Heart right ventricle (tissue), 16 donors: Measurements from ENCODE around the gene FLT4. TPM values are rescaled to one million over a fixed set of nuclear protein-coding genes. Genes with fewer than 3 reads are reported as not detected.

Experiments used
- ATAC-seq, 8 donors: fragments of 200-7000 bp; cut with Tn5 transposase; one replicate each; pipeline ENCODE4 v1.9.1; 2020; ENCODE audit warnings: mild to moderate bottlenecking in 8 of 8, moderate library complexity in 8 of 8, moderate number of reproducible peaks in 1 of 8
- DNase-seq, 2 donors: peaks; one replicate each; pipeline ENCODE4 v3.0.0-alpha.2; 2020
- H3K27ac ChIP-seq, 10 donors: fragments of 200-600 bp; sonication (generic) in 2 of 10; one replicate each; pipeline versions ENCODE4 v1.5.0 to v1.8.0; 2020 to 2022; ENCODE audit warnings: mild to moderate bottlenecking in 3 of 10
- H3K27me3 ChIP-seq, 7 donors: fragments of 200-600 bp; one replicate each; pipeline ENCODE4 v1.8.0; 2021 to 2022; ENCODE audit warnings: mild to moderate bottlenecking in 2 of 7
- H3K36me3 ChIP-seq, 9 donors: fragments of 200-600 bp; sonication (generic) in 1 of 9; one replicate each; pipeline versions ENCODE4 v1.5.0 to v1.8.0; 2020 to 2022; ENCODE audit warnings: mild to moderate bottlenecking in 2 of 9
- H3K4me1 ChIP-seq, 9 donors: fragments of 200-600 bp; sonication (generic) in 1 of 9; one replicate each; pipeline versions ENCODE4 v1.5.0 to v1.8.0; 2020 to 2022; ENCODE audit warnings: mild to moderate bottlenecking in 4 of 9
- H3K4me3 ChIP-seq, 10 donors: fragments of 200-600 bp; sonication (generic) in 2 of 10; one replicate each; pipeline versions ENCODE4 v1.5.0 to v1.8.0; 2020 to 2022; ENCODE audit warnings: mild to moderate bottlenecking in 7 of 10, moderate library complexity in 2 of 10
- H3K9me3 ChIP-seq, 11 donors: fragments of 200-600 bp in 10 of 11; sonication (generic) in 2 of 11; one replicate each; pipeline versions ENCODE4 v1.5.0 to v1.8.0; 2013 to 2022; ENCODE audit warnings: mild to moderate bottlenecking in 2 of 11, control low read depth in 1 of 11, moderate library complexity in 1 of 11
- CTCF ChIP-seq, 9 donors: fragments of 200-600 bp; sonication (generic) in 2 of 9; IDR thresholded peaks; one replicate each; pipeline versions ENCODE4 v1.5.0 to v1.8.0; 2021 to 2022; ENCODE audit warnings: antibody characterized with exemption in 9 of 9, mild to moderate bottlenecking in 5 of 9, moderate library complexity in 1 of 9
- WGBS, 2 donors: extraction: QIAGEN DNeasy Blood & Tissue Kit; methylation state at CpG; one replicate each; pipeline ENCODE4 v1.1.7; 2013; ENCODE audit warnings: inconsistent platforms in 1 of 2; 5-methylcytosine and 5-hydroxymethylcytosine counted together
- intact Hi-C, 10 donors: fragments of 100-400 bp; cut with DNase I; formaldehyde crosslinking; loops; one replicate each; pipeline versions ENCODE4 v1.11.1 to v1.14.2; 2022
- polyA plus RNA-seq, 2 donors: library from polyadenylated mRNA; stranded (reverse); fragments of 200-250 nt; gene quantifications; one replicate each; pipeline ENCODE4 v1.2.3, GENCODE V29; 2013
- total RNA-seq, 10 donors: library from RNA; stranded (reverse); fragmentation: NEBNext Ultra II Directional in 3 of 10; extraction: Animal tissue kit (Norgen Biotek cat#: 25700) in 3 of 10; gene quantifications; one replicate each; pipeline versions ENCODE4 v1.2.1 to v1.2.4, GENCODE V29; 2021 to 2023
- donor health status: Arrhythmogenic right ventricular cardiomyopathy.
- donor health status: ischemic (EF 13 %, LVEDD 7.1; RV severe dilation, severe dysfunction).
- donor health status: healthy with polysubstance abuse.
- donor health status: DM: no; HTN: yes; CAD: no.
- donor health status: DM: no; HTN: no; CAD: no.
- donor health status: ischemic (EF 25% LVEDD 6.9; RV normal size, moderate dysfunction).
- donor health status: ischemic (EF 25% LVEDD 5.7; RV mildly dilated, moderate dysfunction).
- donor health status: healthy.
- donor health status: DM: yes; HTN: yes; CAD: no.
- donor health status: Ischemic cardiomyopathy.
- donor health status: ischemic (EF 35%, LVEDD 5.7; RV mildly dilated, moderate dysfunction).
- donor health status: nonischemic (EF 11% LVEDD 7.7; RV severe dilation, severe dysfunction).
- donor health status: DM: yes; HTN: yes; CAD: no.
- donor health status: PGD.
- donor health status: ischemic (EF 29% LVEDD 5.4; RV normal size, mild dysfunction).
- donor health status: nonischemic (EF 23%, LVEDD 6.1; RV moderate dilation, normal function).

Gene FLT4
- total and polyA plus RNA-seq, 12 donors = 3.8 to 10.8 (median 6.3) TPM

DNA sequence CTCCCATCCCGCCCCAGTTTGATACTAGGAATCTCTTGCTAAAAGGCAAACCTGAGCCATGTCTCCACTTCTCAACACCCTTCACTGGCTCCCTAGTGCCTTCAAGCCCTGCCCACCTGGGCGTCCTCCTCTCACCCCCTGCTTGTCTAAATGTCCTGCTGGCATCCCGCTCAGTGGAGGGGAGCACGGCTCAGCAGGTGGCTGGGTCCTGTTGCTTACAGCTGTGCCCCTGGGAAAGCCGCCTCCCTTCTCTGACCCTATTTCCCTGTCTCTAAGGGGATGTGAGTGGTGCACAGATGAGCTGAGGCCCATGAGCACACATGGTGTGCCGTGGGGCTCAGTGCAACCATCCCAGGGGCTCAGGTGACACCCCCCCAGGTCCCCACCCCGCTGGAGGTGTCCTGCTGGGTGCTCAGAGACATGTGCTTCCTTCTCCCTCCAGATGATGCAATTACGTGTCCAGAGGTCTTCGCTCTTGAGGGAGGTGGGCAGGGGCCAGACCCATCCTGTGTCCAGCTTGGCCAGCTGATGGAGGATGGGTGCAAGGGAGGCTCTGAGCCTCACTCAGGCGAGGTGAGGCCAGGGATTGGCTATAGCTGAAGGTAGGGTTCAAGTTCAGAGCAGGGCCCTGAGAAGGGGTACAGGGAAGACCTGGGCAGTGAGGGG lies 24.1 kb downstream of the FLT4 start:
- intact Hi-C loops = no loop called here
- no peak overlapping the region for H3K27ac ChIP-seq
- H3K9me3 ChIP-seq = no peaks in the 10 kb centered on the region
- DNase-seq (no peak), ATAC-seq (no peak)
- no peak for TF ChIP-seq CTCF (IDR thresholded peaks at IDR 0.05)
- H3K4me3 ChIP-seq = no peak overlapping the region
- H3K27me3 ChIP-seq = peaks cover 0 to 11% (median under 1%) of the 10 kb centered on the region in 7 donors
- 81% methylated on average over 10 of the region's 10 CpGs for WGBS, 2 donors
- peaks cover 0 to 23% (median 9%) of the 10 kb centered on the region in 9 donors for H3K4me1 ChIP-seq
- H3K36me3 ChIP-seq = peaks cover 0 to 17% (median 0%) of the 10 kb centered on the region in 9 donors

DNA sequence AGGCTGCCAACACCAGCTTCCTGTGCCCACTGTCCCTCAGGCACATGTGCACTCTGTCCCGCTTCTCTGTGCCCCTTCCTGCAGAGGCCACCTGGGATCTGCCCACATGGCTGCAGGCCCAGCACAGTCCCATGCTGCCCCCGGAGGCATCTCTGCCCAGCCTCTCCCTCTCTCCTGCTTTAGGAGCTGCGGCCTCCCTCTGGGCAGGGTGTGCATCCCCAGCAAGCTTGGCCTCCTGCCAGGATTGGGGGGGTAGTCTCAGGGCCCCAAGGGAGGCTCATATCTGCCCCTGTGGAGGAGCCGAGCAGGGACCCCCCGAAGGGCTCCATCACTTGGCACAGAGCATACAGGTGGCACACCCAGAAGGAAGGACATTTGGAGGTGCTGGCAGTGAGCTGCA lies 24.8 kb downstream of the FLT4 start:
- Histone ChIP-seq H3K4me3 (no peak overlapping the region), H3K4me1 (peaks cover 0 to 23% (median 9%) of the 10 kb centered on the region in 9 donors), H3K36me3 (peaks cover 0 to 17% (median 0%) of the 10 kb centered on the region in 9 donors), H3K9me3 (no peaks in the 10 kb centered on the region), H3K27ac (peak overlapping the region in 2 of 10 donors; percentile 66 to 75), H3K27me3 (peaks cover 0 to 14% (median 7%) of the 10 kb centered on the region in 7 donors)
- WGBS, 2 donors = 49 to 53% methylated on average over 5 of the region's 5 CpGs
- intact Hi-C loops = no loop called here
- no peak for TF ChIP-seq CTCF (IDR thresholded peaks at IDR 0.05)
- ATAC-seq = peak in 1 of 8 donors; percentile 10
- no peak for DNase-seq

DNA sequence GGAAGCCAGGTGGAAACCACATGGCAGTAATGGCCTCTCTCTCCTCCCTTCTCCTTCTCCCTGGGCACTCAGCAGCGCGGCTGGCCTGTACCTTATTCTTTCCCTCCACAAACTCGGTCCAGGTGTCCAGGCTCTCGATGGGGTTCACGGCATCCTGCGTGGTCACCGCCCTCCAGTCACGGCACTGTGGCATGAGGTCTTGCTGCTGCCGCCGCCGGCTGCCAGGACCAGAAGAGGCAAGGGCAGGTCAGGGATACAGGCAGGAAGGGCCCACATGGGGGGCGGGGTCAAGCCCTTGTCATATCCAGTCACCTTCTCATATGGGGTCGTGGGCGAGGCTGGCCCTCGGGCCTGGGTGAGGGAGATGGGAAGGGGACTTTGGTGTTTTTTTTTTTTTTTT lies 25.6 kb downstream of the FLT4 start:
- ATAC-seq (peak in 1 of 8 donors; percentile 20), DNase-seq (no peak)
- Histone ChIP-seq H3K4me1 (peaks cover 0 to 23% (median 9%) of the 10 kb centered on the region in 9 donors), H3K4me3 (peak overlapping the region in 1 of 10 donors; percentile 8), H3K27me3 (peaks cover 0 to 20% (median 13%) of the 10 kb centered on the region in 7 donors), H3K9me3 (no peaks in the 10 kb centered on the region), H3K36me3 (peaks cover 0 to 14% (median 0%) of the 10 kb centered on the region in 9 donors), H3K27ac (peak overlapping the region in 9 of 10 donors; percentile 20 to 75 (median 61))
- no peak for TF ChIP-seq CTCF (IDR thresholded peaks at IDR 0.05)
- intact Hi-C loops = no loop called here
- 78 to 80% methylated on average over 15 of the region's 15 CpGs for WGBS, 2 donors

- H3K27ac ChIP-seq = peak overlapping the region in 9 of 10 donors; percentile 20 to 75 (median 62)
- peak in 7 of 8 donors; percentile 13 to 61 (median 48) for ATAC-seq
- WGBS, 2 donors = 68 to 71% methylated on average over 10 of the region's 10 CpGs
- DNase-seq = no peak
- H3K4me3 ChIP-seq = peak overlapping the region in 1 of 10 donors; percentile 8
- no peak for TF ChIP-seq CTCF (IDR thresholded peaks at IDR 0.05)
- H3K36me3 ChIP-seq = peaks cover 0 to 14% (median 0%) of the 10 kb centered on the region in 9 donors
- intact Hi-C loops = no loop called here
- H3K9me3 ChIP-seq = no peaks in the 10 kb centered on the region
- H3K4me1 ChIP-seq = peaks cover 0 to 25% (median 9%) of the 10 kb centered on the region in 9 donors
- peaks cover 0 to 24% (median 13%) of the 10 kb centered on the region in 7 donors for H3K27me3 ChIP-seq
Measured at GRCh38 chr5:180623411-180623834, 26.0 kb downstream of the FLT4 start.
